DND-41 (cell line): ENCODE results near the gene WWP2.

Experiments used
- EZH2 ChIP-seq: IDR thresholded peaks from 3 replicates; pipeline ENCODE4 v1.6.1; 2012; ENCODE audit warnings: borderline replicate concordance, low read depth, mild to moderate bottlenecking, moderate library complexity, low read length, inconsistent platforms; ENCODE audit not compliant: severe bottlenecking
- TF ChIP-seq, protein P1 (sequence below): IDR thresholded peaks from 2 replicates; pipeline ENCODE4 v1.5.1; 2012; ENCODE audit warnings: borderline replicate concordance, low read length, moderate library complexity, mild to moderate bottlenecking; ENCODE audit not compliant: poor library complexity, severe bottlenecking; ENCODE audit errors: extremely low read depth

- TF ChIP-seq, protein P1, sequence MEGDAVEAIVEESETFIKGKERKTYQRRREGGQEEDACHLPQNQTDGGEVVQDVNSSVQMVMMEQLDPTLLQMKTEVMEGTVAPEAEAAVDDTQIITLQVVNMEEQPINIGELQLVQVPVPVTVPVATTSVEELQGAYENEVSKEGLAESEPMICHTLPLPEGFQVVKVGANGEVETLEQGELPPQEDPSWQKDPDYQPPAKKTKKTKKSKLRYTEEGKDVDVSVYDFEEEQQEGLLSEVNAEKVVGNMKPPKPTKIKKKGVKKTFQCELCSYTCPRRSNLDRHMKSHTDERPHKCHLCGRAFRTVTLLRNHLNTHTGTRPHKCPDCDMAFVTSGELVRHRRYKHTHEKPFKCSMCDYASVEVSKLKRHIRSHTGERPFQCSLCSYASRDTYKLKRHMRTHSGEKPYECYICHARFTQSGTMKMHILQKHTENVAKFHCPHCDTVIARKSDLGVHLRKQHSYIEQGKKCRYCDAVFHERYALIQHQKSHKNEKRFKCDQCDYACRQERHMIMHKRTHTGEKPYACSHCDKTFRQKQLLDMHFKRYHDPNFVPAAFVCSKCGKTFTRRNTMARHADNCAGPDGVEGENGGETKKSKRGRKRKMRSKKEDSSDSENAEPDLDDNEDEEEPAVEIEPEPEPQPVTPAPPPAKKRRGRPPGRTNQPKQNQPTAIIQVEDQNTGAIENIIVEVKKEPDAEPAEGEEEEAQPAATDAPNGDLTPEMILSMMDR: no peak
- no peak for TF ChIP-seq EZH2
These were observed 172.6 kb downstream of the WWP2 start for GRCh38 chr16:69934751-69935150.
